AG09309 (cell line): Measurements from ENCODE around the gene CDC42BPB.

Experiments
- DNase-seq: peaks from one replicate; pipeline ENCODE4 v3.0.0-alpha.2; 2010; ENCODE audit warnings: low read depth
- H3K4me3 ChIP-seq: 2 replicates; pipeline ENCODE4 v1.5.1; 2011; ENCODE audit warnings: mild to moderate bottlenecking, low read depth, low read length, moderate library complexity; ENCODE audit not compliant: control insufficient read depth
- TF ChIP-seq, protein P1 (sequence below): IDR thresholded peaks from 2 replicates; pipeline ENCODE4 v1.5.1; 2011; ENCODE audit warnings: mild to moderate bottlenecking, low read depth, low read length, inconsistent platforms; ENCODE audit not compliant: insufficient read depth, control insufficient read depth; ENCODE audit errors: missing control alignments

Gene CDC42BPB

DNA sequence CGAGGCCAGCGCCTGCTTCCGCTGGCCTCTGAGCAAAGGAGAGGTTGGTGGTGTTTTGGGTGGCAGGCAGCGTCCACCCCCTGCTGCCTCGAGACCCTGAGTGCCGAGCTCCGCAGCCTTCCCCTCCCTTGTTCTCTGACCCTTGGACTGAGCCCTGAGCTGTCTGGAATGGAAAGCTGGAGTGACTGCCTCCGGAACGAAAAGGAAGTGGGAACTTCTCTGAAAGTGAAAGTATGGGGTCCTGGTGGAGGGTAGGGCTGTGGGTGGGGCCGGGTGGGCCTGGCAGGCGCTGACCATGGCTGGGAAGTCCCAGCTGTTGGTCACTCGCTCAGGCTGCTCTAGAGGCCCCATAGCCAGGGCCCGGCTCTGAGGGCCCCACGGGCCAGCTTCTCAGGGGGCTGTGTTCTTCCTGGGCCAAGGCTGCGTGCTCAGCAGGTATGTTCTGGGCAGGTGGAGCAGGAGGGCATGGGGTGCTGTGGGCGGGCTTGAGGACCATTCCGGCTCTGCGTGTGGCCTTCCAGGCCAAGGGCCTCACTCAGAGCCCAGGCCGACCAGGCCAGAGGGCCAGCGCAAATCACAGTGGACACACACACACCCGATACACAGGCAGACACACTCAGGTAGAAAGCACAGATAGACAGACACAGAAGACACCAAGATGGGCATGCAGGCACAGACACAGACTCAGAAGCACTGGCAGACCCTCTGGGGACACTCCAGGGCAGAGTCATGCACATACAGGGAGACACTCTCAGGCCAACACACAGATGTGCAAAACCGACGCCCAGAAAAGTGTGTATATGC, 37.3 kb upstream of the CDC42BPB start, which contains the start of gene EXOC3L4:
Gene EXOC3L4, plus strand, starts transcription at position 320 of the 804 bp plus-strand sequence. CDS start 5,495 bp downstream, outside the sequence.
- TF ChIP-seq, protein P1, sequence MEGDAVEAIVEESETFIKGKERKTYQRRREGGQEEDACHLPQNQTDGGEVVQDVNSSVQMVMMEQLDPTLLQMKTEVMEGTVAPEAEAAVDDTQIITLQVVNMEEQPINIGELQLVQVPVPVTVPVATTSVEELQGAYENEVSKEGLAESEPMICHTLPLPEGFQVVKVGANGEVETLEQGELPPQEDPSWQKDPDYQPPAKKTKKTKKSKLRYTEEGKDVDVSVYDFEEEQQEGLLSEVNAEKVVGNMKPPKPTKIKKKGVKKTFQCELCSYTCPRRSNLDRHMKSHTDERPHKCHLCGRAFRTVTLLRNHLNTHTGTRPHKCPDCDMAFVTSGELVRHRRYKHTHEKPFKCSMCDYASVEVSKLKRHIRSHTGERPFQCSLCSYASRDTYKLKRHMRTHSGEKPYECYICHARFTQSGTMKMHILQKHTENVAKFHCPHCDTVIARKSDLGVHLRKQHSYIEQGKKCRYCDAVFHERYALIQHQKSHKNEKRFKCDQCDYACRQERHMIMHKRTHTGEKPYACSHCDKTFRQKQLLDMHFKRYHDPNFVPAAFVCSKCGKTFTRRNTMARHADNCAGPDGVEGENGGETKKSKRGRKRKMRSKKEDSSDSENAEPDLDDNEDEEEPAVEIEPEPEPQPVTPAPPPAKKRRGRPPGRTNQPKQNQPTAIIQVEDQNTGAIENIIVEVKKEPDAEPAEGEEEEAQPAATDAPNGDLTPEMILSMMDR, result no peak
- no peak within 1 kb of the TSS for H3K4me3 ChIP-seq
- no peak for DNase-seq

DNA sequence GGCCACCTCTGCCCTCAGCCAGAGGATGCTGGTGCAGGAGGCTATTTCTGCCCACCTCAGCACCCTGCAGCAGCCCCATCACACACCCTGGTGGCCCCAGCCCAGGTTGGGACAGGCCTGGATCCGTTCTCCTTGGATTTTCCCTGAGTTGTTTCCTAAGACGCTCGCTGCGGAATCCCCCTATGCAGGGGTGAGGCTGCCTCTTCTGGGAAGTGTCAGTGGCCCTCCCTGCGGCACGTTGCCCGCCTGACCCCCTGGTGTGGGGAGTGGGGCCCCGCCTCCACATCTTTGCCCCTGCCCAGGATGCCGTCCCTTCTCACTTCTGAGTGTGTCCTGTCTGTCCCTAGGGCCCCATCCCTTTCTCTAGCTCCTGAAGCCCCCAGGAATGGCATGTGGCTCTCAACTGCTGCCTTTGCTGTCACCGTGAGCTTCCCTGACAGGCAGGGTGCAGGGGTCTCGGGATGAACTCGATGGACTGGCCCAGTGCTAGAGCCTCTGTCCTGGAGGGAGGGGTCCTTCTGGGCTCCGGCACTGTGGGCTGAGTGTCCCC, 36.6 kb upstream of the CDC42BPB start:
- DNase-seq, result no peak
- TF ChIP-seq, protein P1, result no peak
- no peak overlapping the region for H3K4me3 ChIP-seq

DNA sequence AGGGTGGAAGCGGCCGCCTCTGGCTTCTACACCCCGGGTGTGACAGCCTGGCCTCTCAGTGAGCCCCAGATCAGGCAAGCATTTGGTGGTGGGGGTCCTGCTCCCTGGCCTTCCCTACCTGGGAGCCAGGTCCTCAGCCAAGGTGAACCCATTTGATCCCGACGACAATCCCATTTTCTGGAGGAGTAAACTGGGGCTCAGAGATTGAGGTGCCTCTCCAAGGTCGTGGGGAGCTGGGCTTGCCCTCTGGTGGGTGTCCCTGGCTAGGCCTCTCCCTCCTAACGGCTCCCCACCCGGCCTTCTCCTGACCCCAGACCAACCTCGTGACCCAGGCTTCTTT, 34.5 kb upstream of the CDC42BPB start:
- peak overlapping the region; percentile 34 for H3K4me3 ChIP-seq
- TF ChIP-seq, protein P1, result no peak
- DNase-seq, result no peak

GRCh38 chr14:103091041-103091882, 33.9 kb upstream of the CDC42BPB start:
- no peak for DNase-seq
- TF ChIP-seq, protein P1, result peak; percentile 39

GRCh38 chr14:103090481-103091020, 33.2 kb upstream of the CDC42BPB start:
- TF ChIP-seq, protein P1, result no peak
- DNase-seq, result no peak
- no peak overlapping the region for H3K4me3 ChIP-seq

More at GRCh38 chr14:103091041-103091882, 33.9 kb upstream of the CDC42BPB start:
- H3K4me3 ChIP-seq, result peak overlapping the region; percentile 34
